Cardiac muscle cell (in vitro differentiated cells and primary cell): ENCODE results near the gene OFD1. TPM values are rescaled to one million over a fixed set of nuclear protein-coding genes. Genes with fewer than 3 reads are reported as not detected.

ENCODE experiments used
- DNase-seq, 2 donors: peaks; one replicate each; pipeline versions ENCODE4 v3.0.0 to v3.0.0-alpha.2; 2010 to 2017; ENCODE audit warnings: low read depth in 1 of 2, low spot score in 1 of 2
- H3K27ac ChIP-seq: fragments of 200-600 bp; sonication (generic); 2 replicates; pipeline ENCODE4 v1.5.1; 2016
- H3K27me3 ChIP-seq: fragments of 200-600 bp; sonication (generic); 2 replicates; pipeline ENCODE4 v1.6.0; 2016; ENCODE audit warnings: control low read depth
- H3K36me3 ChIP-seq: fragments of 200-600 bp; sonication (generic); 2 replicates; pipeline ENCODE4 v1.5.1; 2016; ENCODE audit warnings: control low read depth
- H3K4me1 ChIP-seq: fragments of 200-600 bp; sonication (generic); 2 replicates; pipeline ENCODE4 v1.8.1; 2017; ENCODE audit warnings: low read depth, mild to moderate bottlenecking, mixed run types
- H3K4me3 ChIP-seq: fragments of 200-600 bp; sonication (generic); 2 replicates; pipeline ENCODE4 v1.5.1; 2016; ENCODE audit warnings: mild to moderate bottlenecking
- H3K9me3 ChIP-seq: fragments of 200-600 bp; sonication (generic); 2 replicates; pipeline ENCODE4 v1.5.1; 2017; ENCODE audit warnings: low read depth, mild to moderate bottlenecking, control low read depth
- CTCF ChIP-seq: IDR thresholded peaks from 2 replicates; pipeline ENCODE4 v1.5.1; 2012; ENCODE audit warnings: low read depth, mild to moderate bottlenecking, low read length
- polyA plus RNA-seq: library from polyadenylated mRNA; unstranded; fragments of >200 nt; fragmentation: Nextera tagmentation; extraction: Ambion mirVana; gene quantifications from 2 replicates; pipeline ENCODE4 v1.2.1, GENCODE V29; 2016
- total RNA-seq: library from RNA; depleted of rRNA; stranded (reverse); fragments of >200 nt; gene quantifications from 2 replicates; pipeline ENCODE4 v1.2.3, GENCODE V29; 2016

Gene OFD1
- total and polyA plus RNA-seq, 2 experiments from 2014 or later: 46.6 to 48.0 TPM

GRCh38 chrX:13689741-13690211, 44.8 kb upstream of the OFD1 start:
- peak overlapping the region; percentile 96 for H3K27ac ChIP-seq
- TF ChIP-seq CTCF: no peak
- peak; percentile 27 to 36 for DNase-seq

GRCh38 chrX:13690836-13691235, 43.7 kb upstream of the OFD1 start:
- DNase-seq: no peak
- Histone ChIP-seq H3K36me3 (no peaks in the 10 kb centered on the region), H3K4me1 (peaks cover 30% of the 10 kb centered on the region), H3K9me3 (no peaks in the 10 kb centered on the region), H3K4me3 (no peak overlapping the region), H3K27ac (no peak overlapping the region), H3K27me3 (peaks cover 3% of the 10 kb centered on the region)
- TF ChIP-seq CTCF: no peak

More at GRCh38 chrX:13689741-13690211, 44.8 kb upstream of the OFD1 start:
- H3K27me3 ChIP-seq: peaks cover 3% of the 10 kb centered on the region
- no peaks in the 10 kb centered on the region for H3K36me3 ChIP-seq
- H3K4me1 ChIP-seq: peaks cover 29% of the 10 kb centered on the region
- no peaks in the 10 kb centered on the region for H3K9me3 ChIP-seq
- H3K4me3 ChIP-seq: peak overlapping the region; percentile 64

- Histone ChIP-seq H3K27ac (no peak overlapping the region), H3K36me3 (no peaks in the 10 kb centered on the region), H3K27me3 (no peaks in the 10 kb centered on the region), H3K4me3 (no peak overlapping the region), H3K9me3 (no peaks in the 10 kb centered on the region), H3K4me1 (peaks cover 30% of the 10 kb centered on the region)
- TF ChIP-seq CTCF: no peak
- no peak for DNase-seq
Measured at GRCh38 chrX:13691841-13692371, 42.6 kb upstream of the OFD1 start.

- Histone ChIP-seq H3K36me3 (no peaks in the 10 kb centered on the region), H3K4me3 (no peak overlapping the region), H3K4me1 (peaks cover 30% of the 10 kb centered on the region), H3K27me3 (no peaks in the 10 kb centered on the region), H3K27ac (peak overlapping the region; percentile 68), H3K9me3 (no peaks in the 10 kb centered on the region)
- DNase-seq: no peak
- TF ChIP-seq CTCF: no peak
Measured at GRCh38 chrX:13692771-13693231, 41.7 kb upstream of the OFD1 start.

GRCh38 chrX:13693341-13693961, 41.1 kb upstream of the OFD1 start:
- H3K4me3 ChIP-seq: no peak overlapping the region
- H3K27me3 ChIP-seq: no peaks in the 10 kb centered on the region
- H3K27ac ChIP-seq: peak overlapping the region; percentile 68
- peaks cover 30% of the 10 kb centered on the region for H3K4me1 ChIP-seq
- TF ChIP-seq CTCF: no peak
- DNase-seq: no peak
- H3K9me3 ChIP-seq: no peaks in the 10 kb centered on the region
- H3K36me3 ChIP-seq: no peaks in the 10 kb centered on the region
